T1000 (cell line): Measurements from ENCODE around the gene OLFML2B.

Experiments used
- DNase-seq: peaks from one replicate; lab custom pipeline; 2025; ENCODE audit warnings: mixed read lengths; lab: John Stamatoyannopoulos, UW

OLFML2B gene

GRCh38 chr1:161978011-161978790 is 45.5 kb downstream of the OLFML2B start:
- no peak for DNase-seq

GRCh38 chr1:161973924-161974845 is 49.5 kb downstream of the OLFML2B start:
- no peak for DNase-seq

- DNase-seq: no peak
Measured at GRCh38 chr1:161972828-161973227, 50.8 kb downstream of the OLFML2B start.

GRCh38 chr1:161970633-161971032 is 53.0 kb downstream of the OLFML2B start:
- no peak for DNase-seq

- no peak for DNase-seq
Measured at GRCh38 chr1:161970036-161970435, 53.6 kb downstream of the OLFML2B start.

- DNase-seq: no peak
Measured at GRCh38 chr1:161966067-161966466, 57.6 kb downstream of the OLFML2B start.

GRCh38 chr1:161962091-161962887 is 61.4 kb downstream of the OLFML2B start:
- no peak for DNase-seq

- DNase-seq: no peak
Measured at GRCh38 chr1:161958425-161958824, 65.2 kb downstream of the OLFML2B start.

- DNase-seq: no peak
Measured at GRCh38 chr1:161956930-161957329, 66.7 kb downstream of the OLFML2B start.

- no peak for DNase-seq
Measured at GRCh38 chr1:161956097-161956496, 67.6 kb downstream of the OLFML2B start.

GRCh38 chr1:161955606-161956005 is 68.1 kb downstream of the OLFML2B start:
- DNase-seq: no peak

- no peak for DNase-seq
Measured at GRCh38 chr1:161954466-161954865, 69.2 kb downstream of the OLFML2B start.

GRCh38 chr1:161954050-161954449 is 69.6 kb downstream of the OLFML2B start:
- no peak for DNase-seq

GRCh38 chr1:161953256-161953920 is 70.3 kb downstream of the OLFML2B start:
- no peak for DNase-seq

- no peak for DNase-seq
Measured at GRCh38 chr1:161952607-161953172, 71.0 kb downstream of the OLFML2B start.

- DNase-seq: no peak
Measured at GRCh38 chr1:161951646-161952045, 72.0 kb downstream of the OLFML2B start.

GRCh38 chr1:161950377-161950776 is 73.3 kb downstream of the OLFML2B start:
- DNase-seq: no peak

GRCh38 chr1:161949548-161949947 is 74.1 kb downstream of the OLFML2B start:
- DNase-seq: no peak

GRCh38 chr1:161948435-161948834 is 75.2 kb downstream of the OLFML2B start:
- DNase-seq: no peak

- no peak for DNase-seq
Measured at GRCh38 chr1:161946071-161946987, 77.3 kb downstream of the OLFML2B start.
